ENCODE data around the gene KCNK15. TPM values are rescaled to one million over a fixed set of nuclear protein-coding genes. Genes with fewer than 3 reads are reported as not detected.

The KCNK15 gene
- total RNA-seq, 1 donor from 2014 or later: 0.21 TPM

- no peaks in the 10 kb centered on the region for H3K36me3 ChIP-seq
- H3K36me3 Mint-ChIP-seq: no peaks in the 10 kb centered on the region
- H3K79me2 ChIP-seq (ENCODE audit: low read depth): no peaks in the 10 kb centered on the region
- DNase-seq (ENCODE audit: low spot score): no peak
- H3F3A ChIP-seq (ENCODE audit: low read depth): peaks cover 4% of the 10 kb centered on the region
- H3K4me1 ChIP-seq: peaks cover 18% of the 10 kb centered on the region
- H3K4me3 ChIP-seq: no peak overlapping the region
- no peak overlapping the region for H3K4me3 Mint-ChIP-seq
- H2AFZ ChIP-seq (replicated peaks): no peak overlapping the region
- H3K9me3 ChIP-seq (ENCODE audit: low read depth): no peaks in the 10 kb centered on the region
- H3K27ac Mint-ChIP-seq: no peak overlapping the region
- peaks cover 9% of the 10 kb centered on the region for H3K27me3 Mint-ChIP-seq (ENCODE audit: insufficient read depth, low read depth)
- H3K27ac ChIP-seq: no peak overlapping the region
- no peaks in the 10 kb centered on the region for H3K9me3 Mint-ChIP-seq
- H3K4me2 ChIP-seq: no peak overlapping the region
- no peak overlapping the region for H3K9ac ChIP-seq
- H4K20me1 ChIP-seq (ENCODE audit: low read depth): no peaks in the 10 kb centered on the region
- H3K27me3 ChIP-seq: no peaks in the 10 kb centered on the region
- TF ChIP-seq CTCF (IDR thresholded peaks at IDR 0.05) (no peak), EZH2phosphoT487 (IDR thresholded peaks at IDR 0.05) (no peak), EZH2 (IDR thresholded peaks at IDR 0.05) (no peak)
- H3K4me1 Mint-ChIP-seq: peaks cover 38% of the 10 kb centered on the region
Measured at GRCh38 chr20:44704551-44704971, 41.1 kb upstream of the KCNK15 start.

GRCh38 chr20:44705364-44706094 lies 40.1 kb upstream of the KCNK15 start:
- no peak overlapping the region for H3K27ac ChIP-seq
- H3K36me3 ChIP-seq: no peaks in the 10 kb centered on the region
- no peaks in the 10 kb centered on the region for H3K9me3 ChIP-seq (ENCODE audit: low read depth)
- no peak overlapping the region for H3K4me3 ChIP-seq
- Mint-ChIP-seq H3K36me3 (no peaks in the 10 kb centered on the region), H3K4me1 (peaks cover 36% of the 10 kb centered on the region), H3K9me3 (no peaks in the 10 kb centered on the region), H3K4me3 (no peak overlapping the region), H3K27me3 (ENCODE audit: insufficient read depth, low read depth) (peaks cover 6% of the 10 kb centered on the region), H3K27ac (peak overlapping the region; percentile 0)
- peaks cover 18% of the 10 kb centered on the region for H3K4me1 ChIP-seq
- no peak overlapping the region for H3K4me2 ChIP-seq
- H3K9ac ChIP-seq: no peak overlapping the region
- no peaks in the 10 kb centered on the region for H3K79me2 ChIP-seq (ENCODE audit: low read depth)
- no peaks in the 10 kb centered on the region for H3K27me3 ChIP-seq
- no peaks in the 10 kb centered on the region for H4K20me1 ChIP-seq (ENCODE audit: low read depth)
- H2AFZ ChIP-seq (replicated peaks): no peak overlapping the region
- peaks cover 4% of the 10 kb centered on the region for H3F3A ChIP-seq (ENCODE audit: low read depth)
- TF ChIP-seq EZH2 (IDR thresholded peaks at IDR 0.05) (no peak), EZH2phosphoT487 (IDR thresholded peaks at IDR 0.05) (no peak), CTCF (IDR thresholded peaks at IDR 0.05) (no peak)
- DNase-seq (ENCODE audit: low spot score): no peak

GRCh38 chr20:44706301-44707017 lies 39.2 kb upstream of the KCNK15 start:
- peaks cover 4% of the 10 kb centered on the region for H3F3A ChIP-seq (ENCODE audit: low read depth)
- H3K9me3 Mint-ChIP-seq: no peaks in the 10 kb centered on the region
- no peak overlapping the region for H3K4me2 ChIP-seq
- no peak overlapping the region for H3K4me3 Mint-ChIP-seq
- no peaks in the 10 kb centered on the region for H3K79me2 ChIP-seq (ENCODE audit: low read depth)
- no peaks in the 10 kb centered on the region for H4K20me1 ChIP-seq (ENCODE audit: low read depth)
- H3K4me1 Mint-ChIP-seq: peaks cover 27% of the 10 kb centered on the region
- peak overlapping the region; percentile 50 for H3K27ac Mint-ChIP-seq
- H3K9ac ChIP-seq: no peak overlapping the region
- H3K27me3 ChIP-seq: no peaks in the 10 kb centered on the region
- no peaks in the 10 kb centered on the region for H3K36me3 Mint-ChIP-seq
- DNase-seq (ENCODE audit: low spot score): no peak
- H3K4me3 ChIP-seq: no peak overlapping the region
- TF ChIP-seq CTCF (IDR thresholded peaks at IDR 0.05): no peak
- no peak for TF ChIP-seq EZH2 (IDR thresholded peaks at IDR 0.05)
- no peak for TF ChIP-seq EZH2phosphoT487 (IDR thresholded peaks at IDR 0.05)
- H3K27ac ChIP-seq: no peak overlapping the region
- H3K36me3 ChIP-seq: no peaks in the 10 kb centered on the region
- peaks cover 14% of the 10 kb centered on the region for H3K4me1 ChIP-seq
- no peaks in the 10 kb centered on the region for H3K9me3 ChIP-seq (ENCODE audit: low read depth)
- peaks cover 7% of the 10 kb centered on the region for H3K27me3 Mint-ChIP-seq (ENCODE audit: insufficient read depth, low read depth)
- H2AFZ ChIP-seq (replicated peaks): peak overlapping the region; percentile 36

All from neural progenitor cell (in vitro differentiated cells).